ENCODE data around the gene PARD3.
"Not testable (repeated sequence)": the region's sequence is repeated elsewhere in the genome, so short reads cannot be mapped to it uniquely, and the experiment has no call there.

PARD3 gene

GRCh38 chr10:34797155-34797554 lies 17.9 kb downstream of the PARD3 start:
- no peak for DNase-seq (ENCODE audit: low read depth)

- no peak for DNase-seq (ENCODE audit: low read depth)
Measured at GRCh38 chr10:34796133-34796532, 19.0 kb downstream of the PARD3 start.

- DNase-seq (ENCODE audit: low read depth), result no peak
Measured at GRCh38 chr10:34795334-34795733, 19.8 kb downstream of the PARD3 start.

GRCh38 chr10:34794835-34795234 lies 20.3 kb downstream of the PARD3 start:
- no peak for DNase-seq (ENCODE audit: low read depth)

GRCh38 chr10:34793581-34793980 lies 21.5 kb downstream of the PARD3 start:
- DNase-seq (ENCODE audit: low read depth), result not testable (repeated sequence)

- DNase-seq (ENCODE audit: low read depth), result no peak
Measured at GRCh38 chr10:34792881-34793280, 22.2 kb downstream of the PARD3 start.

- DNase-seq (ENCODE audit: low read depth), result no peak
Measured at GRCh38 chr10:34791947-34792346, 23.1 kb downstream of the PARD3 start.

- no peak for DNase-seq (ENCODE audit: low read depth)
Measured at GRCh38 chr10:34791228-34791627, 23.9 kb downstream of the PARD3 start.

- no peak for DNase-seq (ENCODE audit: low read depth)
Measured at GRCh38 chr10:34789966-34790506, 25.1 kb downstream of the PARD3 start.

- no peak for DNase-seq (ENCODE audit: low read depth)
Measured at GRCh38 chr10:34786464-34786863, 28.6 kb downstream of the PARD3 start.

GRCh38 chr10:34781711-34782110 lies 33.4 kb downstream of the PARD3 start:
- DNase-seq (ENCODE audit: low read depth), result no peak

GRCh38 chr10:34780818-34781380 lies 34.2 kb downstream of the PARD3 start:
- no peak for DNase-seq (ENCODE audit: low read depth)

- no peak for DNase-seq (ENCODE audit: low read depth)
Measured at GRCh38 chr10:34778237-34778636, 36.9 kb downstream of the PARD3 start.

GRCh38 chr10:34776090-34776690 lies 38.9 kb downstream of the PARD3 start:
- DNase-seq (ENCODE audit: low read depth), result no peak

- DNase-seq (ENCODE audit: low read depth), result no peak
Measured at GRCh38 chr10:34775044-34775637, 40.0 kb downstream of the PARD3 start.

GRCh38 chr10:34773636-34774630 lies 41.2 kb downstream of the PARD3 start:
- no peak for DNase-seq (ENCODE audit: low read depth)

GRCh38 chr10:34771525-34771924 lies 43.6 kb downstream of the PARD3 start:
- DNase-seq (ENCODE audit: low read depth), result no peak

- no peak for DNase-seq (ENCODE audit: low read depth)
Measured at GRCh38 chr10:34771106-34771505, 44.0 kb downstream of the PARD3 start.

- peak; percentile 3 for DNase-seq (ENCODE audit: low read depth)
Measured at GRCh38 chr10:34769899-34770298, 45.2 kb downstream of the PARD3 start.

GRCh38 chr10:34768972-34769330 lies 46.1 kb downstream of the PARD3 start:
- no peak for DNase-seq (ENCODE audit: low read depth)

GRCh38 chr10:34768261-34768971 lies 46.7 kb downstream of the PARD3 start:
- no peak for DNase-seq (ENCODE audit: low read depth)
